22Rv1 (cell line): ENCODE measurements around the gene RPUSD1.
"Not testable (repeated sequence)": the region's sequence is repeated elsewhere in the genome, so short reads cannot be mapped to it uniquely, and the experiment has no call there.

Source experiments
- ZFX ChIP-seq: fragments of 450-650 bp; IDR thresholded peaks from 2 replicates; pipeline ENCODE4 v1.6.1; 2017; ENCODE audit warnings: antibody characterized with exemption, borderline replicate concordance
- TF ChIP-seq, protein P1 (sequence below): fragments of 450-650 bp; IDR thresholded peaks from 2 replicates; pipeline ENCODE4 v1.5.1; 2017; ENCODE audit warnings: mild to moderate bottlenecking

- TF ChIP-seq, protein P1, sequence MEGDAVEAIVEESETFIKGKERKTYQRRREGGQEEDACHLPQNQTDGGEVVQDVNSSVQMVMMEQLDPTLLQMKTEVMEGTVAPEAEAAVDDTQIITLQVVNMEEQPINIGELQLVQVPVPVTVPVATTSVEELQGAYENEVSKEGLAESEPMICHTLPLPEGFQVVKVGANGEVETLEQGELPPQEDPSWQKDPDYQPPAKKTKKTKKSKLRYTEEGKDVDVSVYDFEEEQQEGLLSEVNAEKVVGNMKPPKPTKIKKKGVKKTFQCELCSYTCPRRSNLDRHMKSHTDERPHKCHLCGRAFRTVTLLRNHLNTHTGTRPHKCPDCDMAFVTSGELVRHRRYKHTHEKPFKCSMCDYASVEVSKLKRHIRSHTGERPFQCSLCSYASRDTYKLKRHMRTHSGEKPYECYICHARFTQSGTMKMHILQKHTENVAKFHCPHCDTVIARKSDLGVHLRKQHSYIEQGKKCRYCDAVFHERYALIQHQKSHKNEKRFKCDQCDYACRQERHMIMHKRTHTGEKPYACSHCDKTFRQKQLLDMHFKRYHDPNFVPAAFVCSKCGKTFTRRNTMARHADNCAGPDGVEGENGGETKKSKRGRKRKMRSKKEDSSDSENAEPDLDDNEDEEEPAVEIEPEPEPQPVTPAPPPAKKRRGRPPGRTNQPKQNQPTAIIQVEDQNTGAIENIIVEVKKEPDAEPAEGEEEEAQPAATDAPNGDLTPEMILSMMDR = not testable (repeated sequence)
- not testable (repeated sequence) for TF ChIP-seq ZFX
Observed at GRCh38 chr16:776298-776697, 11.9 kb downstream of the RPUSD1 start.
